GM12801 (cell line): ENCODE results near the gene CTXN1.

Experiments used
- CTCF ChIP-seq: IDR thresholded peaks from one replicate; pipeline ENCODE4 v1.5.1; 2011; ENCODE audit warnings: control low read depth; ENCODE audit not compliant: insufficient read length; ENCODE audit errors: extremely low read depth

Gene CTXN1

GRCh38 chr19:7917267-7918061, 8.5 kb downstream of the CTXN1 start:
- no peak for TF ChIP-seq CTCF

- no peak for TF ChIP-seq CTCF
These were observed 9.0 kb downstream of the CTXN1 start for GRCh38 chr19:7916955-7917266.

- no peak for TF ChIP-seq CTCF
These were observed 9.6 kb downstream of the CTXN1 start for GRCh38 chr19:7916103-7916954.

GRCh38 chr19:7915250-7916102, 10.5 kb downstream of the CTXN1 start:
- no peak for TF ChIP-seq CTCF

- TF ChIP-seq CTCF = no peak
These were observed 11.3 kb downstream of the CTXN1 start, which contains the start of gene TGFBR3L for GRCh38 chr19:7914598-7915045. Gene TGFBR3L, plus strand, starts transcription at chr19:7914830.

GRCh38 chr19:7914099-7914498, 11.8 kb downstream of the CTXN1 start:
- no peak for TF ChIP-seq CTCF

GRCh38 chr19:7913652-7914051, 12.3 kb downstream of the CTXN1 start:
- TF ChIP-seq CTCF = no peak
